K562 (cell line): Measurements from ENCODE around the gene MAST1. TPM values are rescaled to one million over a fixed set of nuclear protein-coding genes. Genes with fewer than 3 reads are reported as not detected.
A peak's percentile ranks its signal among the peaks of the same experiment; 100 is the strongest.

Experiments used
- E2F3 ChIP-seq: fragments of 250-450 bp; sonication (Bioruptor Pico); IDR thresholded peaks from 2 replicates; pipeline ENCODE4 v1.4.0; 2020; ENCODE audit warnings: mild to moderate bottlenecking
- EHMT2 ChIP-seq: fragments of 450-650 bp; IDR thresholded peaks from 2 replicates; pipeline ENCODE4 v1.6.1; 2018; ENCODE audit warnings: antibody characterized with exemption
- ERF ChIP-seq: fragments of 450-650 bp; formaldehyde crosslinking; IDR thresholded peaks from 2 replicates; pipeline ENCODE4 v1.4.0; 2020; ENCODE audit warnings: mild to moderate bottlenecking, mixed read lengths
- ETV5 ChIP-seq: sonication (generic); formaldehyde crosslinking; IDR thresholded peaks from 2 replicates; pipeline ENCODE4 v1.4.0; 2020; ENCODE audit warnings: low read depth, mild to moderate bottlenecking, missing genetic modification reagents
- HNRNPLL ChIP-seq: fragments of 200-400 bp; formaldehyde crosslinking; IDR thresholded peaks from 2 replicates; pipeline ENCODE4 v1.6.1; 2017; ENCODE audit warnings: low read length, low read depth, mild to moderate bottlenecking; ENCODE audit not compliant: poor library complexity, severe bottlenecking
- JUND ChIP-seq, 2 experiments: IDR thresholded peaks; 2 replicates in 1 of 2; 3 replicates in 1 of 2; pipeline ENCODE4 v1.6.1; 2011; ENCODE audit warnings: borderline replicate concordance in 2 of 2, low read depth in 2 of 2, low read length in 2 of 2, improper control_type of control experiment in 1 of 2, missing biosample characterization in 1 of 2, missing genetic modification characterization in 1 of 2, missing genetic modification reagents in 1 of 2
- KDM1A ChIP-seq, 2 experiments: fragments of 450-650 bp; IDR thresholded peaks; 2 replicates each; pipeline ENCODE4 v1.6.1; 2016; ENCODE audit warnings: mild to moderate bottlenecking in 2 of 2
- MXD1 ChIP-seq: fragments of 250-450 bp; sonication (Bioruptor Pico); IDR thresholded peaks from 2 replicates; pipeline ENCODE4 v1.8.0; 2021; ENCODE audit warnings: borderline replicate concordance, mild to moderate bottlenecking, moderate library complexity; ENCODE audit not compliant: poor library complexity, severe bottlenecking
- NBN ChIP-seq: fragments of 450-650 bp; IDR thresholded peaks from 2 replicates; pipeline ENCODE4 v1.6.1; 2016; ENCODE audit warnings: low read depth, mild to moderate bottlenecking
- NELFE ChIP-seq: IDR thresholded peaks from 2 replicates; pipeline ENCODE4 v1.6.1; 2011; ENCODE audit warnings: mild to moderate bottlenecking; ENCODE audit not compliant: insufficient read depth, insufficient read length
- PHF21A ChIP-seq: fragments of 450-650 bp; IDR thresholded peaks from 2 replicates; pipeline ENCODE4 v1.6.1; 2017; ENCODE audit warnings: low read depth, borderline replicate concordance
- PRDM10 ChIP-seq: fragments of 450-650 bp; IDR thresholded peaks from 2 replicates; pipeline ENCODE4 v1.6.1; 2018; ENCODE audit not compliant: partially characterized antibody
- TAF1 ChIP-seq: IDR thresholded peaks from 2 replicates; pipeline ENCODE4 v1.6.1; 2011; ENCODE audit warnings: mild to moderate bottlenecking, low read length, moderate library complexity; ENCODE audit not compliant: insufficient read depth, control insufficient read depth, severe bottlenecking; ENCODE audit errors: extremely low read depth
- THRB ChIP-seq: fragments of 450-650 bp; formaldehyde crosslinking; conservative IDR thresholded peaks from 2 replicates; pipeline ENCODE4 v1.4.0; 2022; ENCODE audit warnings: mild to moderate bottlenecking, missing genetic modification characterization
- ZNF232 ChIP-seq: sonication (generic); formaldehyde crosslinking; IDR thresholded peaks from 2 replicates; pipeline ENCODE4 v1.8.0; 2022; ENCODE audit warnings: mild to moderate bottlenecking, missing genetic modification reagents
- ZNF398 ChIP-seq: fragments of 250-450 bp; sonication (Bioruptor Pico); IDR thresholded peaks from 2 replicates; pipeline ENCODE4 v1.8.0; 2021; ENCODE audit warnings: moderate library complexity, mild to moderate bottlenecking, inconsistent platforms
- ZNF511 ChIP-seq: sonication (generic); formaldehyde crosslinking; IDR thresholded peaks from 2 replicates; pipeline ENCODE4 v1.8.0; 2022; ENCODE audit warnings: mild to moderate bottlenecking, missing genetic modification reagents
- ZSCAN29 ChIP-seq: fragments of 450-650 bp; IDR thresholded peaks from 2 replicates; pipeline ENCODE4 v1.6.1; 2017
- polyA plus RNA-seq, 8 experiments: library from polyadenylated mRNA; depleted of rRNA in 4 of 8; stranded (reverse) in 5 of 8; unstranded in 3 of 8; fragments of >200 nt; fragmentation: Nextera tagmentation in 2 of 8; fragmentation: Illumina TruSeq in 1 of 8; extraction: Ambion mirVana in 2 of 8; extraction: Trizol in 1 of 8; gene quantifications; 2 replicates each; pipeline versions ENCODE4 v1.2.1 to v1.2.3, GENCODE V29; 2011 to 2014; ENCODE audit warnings: inconsistent platforms in 1 of 8, missing spikeins in 1 of 8
- total RNA-seq, 7 experiments: library from RNA; depleted of rRNA in 6 of 7; stranded (reverse); fragments of >200 nt in 6 of 7; fragmentation: Illumina TruSeq in 2 of 7; extraction: Trizol in 2 of 7; gene quantifications; 2 replicates each; pipeline versions ENCODE4 v1.2.1 to v1.2.3, GENCODE V29; 2011 to 2021; ENCODE audit warnings: low replicate concordance in 1 of 7

The MAST1 gene
- total and polyA plus RNA-seq, 9 of the 15 experiments (the other 6 are each of a cell fraction or from before 2014, with no cell fraction given), result 0.48 to 10.3 (median 3.9) TPM

GRCh38 chr19:12796146-12797071 lies 41.9 kb upstream of the MAST1 start (continued):
- peak; percentile 42 for TF ChIP-seq PRDM10
- TF ChIP-seq MXD1 (CRISPR knock-in tag), result no peak
- TF ChIP-seq KDM1A (IDR thresholded peaks at IDR 0.05), result peak in 1 of 2 experiments; percentile 41; a peak in 1 of 4 replicates
- no peak for TF ChIP-seq ZSCAN29
- TF ChIP-seq NBN, result peak; percentile 68; the same call in 1 of the 2 replicates
- TF ChIP-seq EHMT2, result no peak
- TF ChIP-seq JUND (IDR thresholded peaks at IDR 0.05; ENCODE audit: borderline replicate concordance, low read depth, low read length), result peak; percentile 41
- TF ChIP-seq JUND (tag; IDR thresholded peaks at IDR 0.05; ENCODE audit: borderline replicate concordance, low read depth, low read length), result no peak; the same call in 2 of the 3 replicates
- TF ChIP-seq ETV5 (CRISPR knock-in tag), result 0 out of 2 replicates have a peak, but pooled peaks have one; percentile 45
- TF ChIP-seq THRB (CRISPR knock-in tag), result 0 out of 2 replicates have a peak, but pooled peaks have one; percentile 43
- no peak for TF ChIP-seq ERF (CRISPR knock-in tag)
- no peak for TF ChIP-seq TAF1
- TF ChIP-seq HNRNPLL, result peak; percentile 35
- TF ChIP-seq E2F3 (CRISPR knock-in tag), result no peak
- TF ChIP-seq ZNF232 (CRISPR knock-in tag), result no peak
- 0 out of 2 replicates have a peak, but pooled peaks have one; percentile 29 for TF ChIP-seq ZNF511 (CRISPR knock-in tag)
- no peak for TF ChIP-seq ZNF398 (CRISPR knock-in tag)
- TF ChIP-seq PHF21A, result peak; percentile 93; the same call in 1 of the 2 replicates
- no peak for TF ChIP-seq NELFE
